Skin of body (tissue), 3 donors: ENCODE measurements around the gene ZNF808. TPM values are rescaled to one million over a fixed set of nuclear protein-coding genes. Genes with fewer than 3 reads are reported as not detected.
"Not testable (repeated sequence)": the region's sequence is repeated elsewhere in the genome, so short reads cannot be mapped to it uniquely, and the experiment has no call there.

Experiments used
- DNase-seq: peaks from one replicate; lab custom pipeline; 2025; lab: John Stamatoyannopoulos, UW
- small RNA-seq: library from RNA; depleted of rRNA; stranded (forward); fragments of <200 nt; gene quantifications from one replicate; pipeline ENCODE3, GENCODE V24; 2014; ENCODE audit warnings: low replicate concordance
- total RNA-seq: library from RNA; depleted of rRNA; stranded (reverse); fragments of >200 nt; gene quantifications from one replicate; pipeline ENCODE4 v1.2.3, GENCODE V29; 2014

The ZNF808 gene
- total RNA-seq, 1 donor from 2014 or later = 22.1 TPM

DNA sequence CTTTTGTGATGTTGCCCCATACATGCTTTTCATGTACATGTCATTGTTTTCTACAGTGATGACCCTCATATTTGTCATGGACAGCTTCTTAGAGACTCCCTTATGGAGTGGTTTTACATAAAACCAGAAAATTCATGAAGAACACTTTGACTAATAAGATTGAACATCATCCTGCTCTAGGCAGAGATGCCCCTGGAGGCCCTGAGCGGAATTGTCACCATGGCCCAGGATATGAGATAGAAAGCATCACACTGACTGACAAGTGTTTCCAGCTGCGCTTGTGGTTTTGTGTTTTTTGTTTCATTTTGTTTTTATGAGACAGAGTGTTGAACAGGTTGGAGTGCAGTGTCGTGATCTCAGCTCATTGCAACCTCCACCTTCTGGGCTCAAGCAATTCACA, 64.8 kb downstream of the ZNF808 start:
- no peak for DNase-seq

DNA sequence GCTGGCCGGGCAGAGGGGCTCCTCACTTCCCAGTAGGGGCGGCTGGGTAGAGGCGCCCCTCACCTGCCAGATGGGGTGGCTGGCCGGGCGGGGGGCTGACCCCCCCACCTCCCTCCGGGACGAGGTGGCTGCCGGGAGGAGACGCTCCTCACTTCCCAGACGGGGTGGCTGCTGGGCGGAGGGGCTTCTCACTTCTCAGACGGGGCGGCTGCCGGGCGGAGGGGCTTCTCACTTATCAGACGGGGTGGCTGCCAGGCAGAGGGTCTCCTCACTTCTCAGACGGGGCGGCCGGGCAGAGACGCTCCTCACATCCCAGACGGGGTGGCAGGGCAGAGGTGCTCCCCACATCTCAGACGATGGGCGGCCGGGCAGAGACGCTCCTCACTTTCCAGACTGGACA, 66.0 kb downstream of the ZNF808 start:
- not testable (repeated sequence) for DNase-seq

DNA sequence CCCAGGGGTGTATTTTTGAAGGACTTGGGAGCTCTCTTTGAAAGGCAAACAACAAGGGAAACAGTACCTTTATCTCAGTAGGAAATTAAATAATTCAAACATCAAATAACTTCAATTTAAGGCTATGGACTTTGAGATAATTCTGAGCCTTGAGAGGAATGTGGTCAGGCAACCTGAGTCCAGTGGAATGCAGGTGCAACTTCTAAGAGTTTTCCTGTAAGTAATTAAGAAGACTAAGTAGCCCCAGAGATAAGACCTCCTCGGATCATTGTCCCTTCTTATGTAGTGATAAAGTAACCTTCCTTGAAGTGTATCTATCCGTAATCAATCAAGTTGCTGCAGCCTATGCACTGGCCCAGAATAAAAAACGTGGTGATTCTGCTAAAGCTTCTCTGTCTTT, 71.8 kb downstream of the ZNF808 start:
- no peak for DNase-seq

DNA sequence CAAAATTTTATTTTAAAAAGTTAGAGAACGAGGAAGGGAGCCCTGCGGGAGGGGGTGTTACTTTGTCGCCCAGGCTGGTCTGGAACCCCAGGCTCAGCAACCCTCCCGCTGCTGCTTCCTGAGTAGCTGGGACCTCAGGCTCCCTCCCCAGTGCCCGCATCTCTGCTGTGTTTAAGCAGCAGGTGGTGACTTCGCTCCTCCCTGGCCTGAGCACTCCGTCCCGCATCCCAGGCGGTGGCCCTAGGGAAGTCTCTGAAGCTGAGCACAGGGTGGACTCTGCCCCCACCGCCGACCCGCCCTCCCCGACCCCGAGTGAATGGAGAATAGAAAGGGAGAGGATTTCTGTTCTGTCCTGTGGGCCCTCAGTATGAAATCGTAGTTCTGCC, 73.2 kb downstream of the ZNF808 start:
- DNase-seq = no peak

DNA sequence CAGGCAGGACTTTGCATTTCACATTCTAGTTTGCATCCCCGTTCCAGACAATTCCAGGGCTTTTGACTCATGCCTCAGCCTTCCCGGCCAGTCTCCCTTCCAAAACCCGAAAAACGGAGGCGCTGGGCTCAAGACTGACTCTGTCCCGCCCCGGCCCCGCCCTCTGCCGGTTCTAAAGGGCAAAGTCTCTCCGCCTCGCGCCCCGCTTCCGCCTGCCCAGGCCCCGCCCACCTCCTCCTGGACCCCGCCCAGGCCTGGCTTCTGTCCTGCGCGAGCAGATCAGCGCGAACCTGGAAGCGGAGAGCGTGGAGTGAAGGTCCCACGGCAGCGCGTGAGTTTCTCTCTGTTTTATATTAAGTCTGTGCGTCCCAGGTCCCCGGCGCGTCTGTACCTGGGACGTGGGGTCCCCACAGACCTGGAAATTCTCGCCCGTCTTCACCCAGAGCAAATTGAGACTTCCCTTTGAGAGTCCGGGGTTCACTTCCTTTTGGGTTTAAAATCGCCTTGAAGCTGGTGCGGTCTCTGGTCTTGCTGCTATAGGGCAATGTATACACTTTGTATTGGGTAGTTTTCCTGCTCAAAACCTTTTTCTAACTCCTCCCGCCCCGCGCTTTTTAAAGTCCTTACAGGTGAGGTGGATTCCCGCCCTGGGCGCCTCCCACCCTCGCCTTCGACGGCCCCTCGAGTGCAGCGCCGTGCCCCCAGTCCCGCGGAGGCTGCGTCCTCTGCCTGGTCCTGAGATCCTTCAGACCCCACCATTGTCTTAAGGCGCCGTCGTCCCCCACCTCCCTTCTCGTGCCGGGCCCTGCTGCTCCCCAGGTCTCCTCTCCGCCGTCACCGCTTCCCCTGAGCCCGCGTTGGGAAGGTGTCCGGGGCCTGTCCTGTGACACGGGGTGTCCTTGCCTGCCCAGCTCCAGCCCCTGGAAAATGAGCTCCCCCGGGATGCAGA, 73.8 kb downstream of the ZNF808 start:
- DNase-seq = peak; percentile 68

GRCh38 chr19:52601974-52602366, 74.5 kb downstream of the ZNF808 start:
- DNase-seq = not testable (repeated sequence)

GRCh38 chr19:52602941-52603340, 75.5 kb downstream of the ZNF808 start:
- no peak for DNase-seq

GRCh38 chr19:52603558-52604207, 76.2 kb downstream of the ZNF808 start:
- DNase-seq = no peak

Small RNA genes within 50 kb of the gene (small RNA-seq; reads per million reads assigned to genes)
- not detected for gene RPL39P34

Other genes starting within 250 kb of the ZNF808 start
- 5.1 TPM for gene ZNF480, start 230.5 kb upstream of the ZNF808 start, total RNA-seq
- gene ZNF610, start 191.4 kb upstream of the ZNF808 start, total RNA-seq = 2.6 TPM
- gene ZNF880, start 157.7 kb upstream of the ZNF808 start, total RNA-seq = 27.2 TPM
- 18.2 TPM for gene ZNF528, start 129.8 kb upstream of the ZNF808 start, total RNA-seq
- gene ZNF534, start 98.5 kb upstream of the ZNF808 start, total RNA-seq = 0.20 TPM
- gene ZNF578, start 74.1 kb upstream of the ZNF808 start, total RNA-seq = 3.4 TPM
- 17.5 TPM for gene ZNF701, start 42.6 kb downstream of the ZNF808 start, total RNA-seq
- 78.2 TPM for gene ZNF83, start 110.7 kb downstream of the ZNF808 start, total RNA-seq
- 12.1 TPM for gene ZNF611, start 207.4 kb downstream of the ZNF808 start, total RNA-seq